Renal pelvis (tissue), 4 donors: ENCODE data around the gene TAP2. TPM values are rescaled to one million over a fixed set of nuclear protein-coding genes. Genes with fewer than 3 reads are reported as not detected.
A peak's percentile ranks its signal among the peaks of the same experiment; 100 is the strongest.

Source experiments
- DNase-seq: peaks from one replicate; pipeline ENCODE4 v3.0.0-alpha.2; 2013
- polyA plus RNA-seq, 3 donors: library from polyadenylated mRNA; unstranded; fragments of 120-200 nt; gene quantifications; one replicate each; pipeline ENCODE4 v1.2.1, GENCODE V29; 2013; ENCODE audit not compliant: insufficient read length in 3 of 3

The TAP2 gene
- polyA plus RNA-seq, 3 donors, result 9.9 to 13.1 (median 10.5) TPM

- no peak for DNase-seq
Observed at GRCh38 chr6:32857156-32857891, 18.8 kb upstream of the TAP2 start.

GRCh38 chr6:32855467-32856174 is 17.1 kb upstream of the TAP2 start:
- DNase-seq, result no peak

- no peak for DNase-seq
Observed at GRCh38 chr6:32854376-32855178, 16.0 kb upstream of the TAP2 start.

- DNase-seq, result peak; percentile 90
Observed at GRCh38 chr6:32853541-32854375, 15.2 kb upstream of the TAP2 start, which contains the start of the genes PSMB9 and TAP1. Gene PSMB9 (plus strand): TSS chr6:32854192. CDS start chr6:32854230, 38 bp downstream. Gene TAP1 (minus strand): TSS chr6:32853704. CDS start chr6:32853636, 68 bp downstream.

- DNase-seq, result no peak
Observed at GRCh38 chr6:32852844-32853540, 14.5 kb upstream of the TAP2 start.

- DNase-seq, result no peak
Observed at GRCh38 chr6:32852018-32852843, 13.7 kb upstream of the TAP2 start.

- no peak for DNase-seq
Observed at GRCh38 chr6:32851025-32851424, 12.5 kb upstream of the TAP2 start.

GRCh38 chr6:32849126-32849525 is 10.6 kb upstream of the TAP2 start:
- DNase-seq, result no peak

GRCh38 chr6:32847795-32848194 is 9.3 kb upstream of the TAP2 start:
- no peak for DNase-seq

GRCh38 chr6:32847004-32847403 is 8.5 kb upstream of the TAP2 start:
- DNase-seq, result no peak

- DNase-seq, result no peak
Observed at GRCh38 chr6:32845384-32845884, 6.9 kb upstream of the TAP2 start.

- DNase-seq, result no peak
Observed at GRCh38 chr6:32844839-32845383, 6.4 kb upstream of the TAP2 start.

GRCh38 chr6:32843979-32844838 is 5.7 kb upstream of the TAP2 start, which contains the start of gene PSMB8:
Gene PSMB8 (minus strand): TSS chr6:32844047. CDS start chr6:32843996, 51 bp downstream.
- DNase-seq, result peak; percentile 95

GRCh38 chr6:32843331-32843978 is 4.9 kb upstream of the TAP2 start:
- no peak for DNase-seq

- DNase-seq, result no peak
Observed at GRCh38 chr6:32842690-32843089, 4.2 kb upstream of the TAP2 start.

- DNase-seq, result no peak
Observed at GRCh38 chr6:32842021-32842650, 3.6 kb upstream of the TAP2 start.

GRCh38 chr6:32840604-32841246 is 2.2 kb upstream of the TAP2 start:
- DNase-seq, result no peak
